Neural progenitor cell (in vitro differentiated cells): ENCODE measurements around the gene TRIM2. TPM values are rescaled to one million over a fixed set of nuclear protein-coding genes. Genes with fewer than 3 reads are reported as not detected.

Experiments used
- DNase-seq: peaks from one replicate; pipeline ENCODE4 v3.0.0-alpha.2; 2016; ENCODE audit warnings: low spot score
- H2AFZ ChIP-seq: fragments of 200-600 bp; sonication (generic); replicated peaks from 2 replicates; pipeline ENCODE4 v1.6.1; 2016; ENCODE audit warnings: antibody characterized with exemption
- H3F3A ChIP-seq: fragments of 200-600 bp; sonication (generic); 2 replicates; pipeline ENCODE4 v1.6.1; 2016; ENCODE audit warnings: antibody characterized with exemption, low read depth
- H3K27ac ChIP-seq: fragments of 200-600 bp; sonication (generic); 2 replicates; pipeline ENCODE4 v1.5.1; 2016; ENCODE audit warnings: mild to moderate bottlenecking
- H3K27me3 ChIP-seq: fragments of 200-600 bp; sonication (generic); 2 replicates; pipeline ENCODE4 v1.6.1; 2016; ENCODE audit warnings: mild to moderate bottlenecking, moderate library complexity
- H3K36me3 ChIP-seq: fragments of 200-600 bp; sonication (generic); 2 replicates; pipeline ENCODE4 v1.5.1; 2016
- H3K4me1 ChIP-seq: fragments of 200-600 bp; sonication (generic); 2 replicates; pipeline ENCODE4 v1.6.1; 2016; ENCODE audit warnings: mixed run types
- H3K4me2 ChIP-seq: fragments of 200-600 bp; sonication (generic); 2 replicates; pipeline ENCODE4 v1.6.1; 2016
- H3K4me3 ChIP-seq: fragments of 200-600 bp; sonication (generic); 2 replicates; pipeline ENCODE4 v1.5.1; 2016
- H3K79me2 ChIP-seq: fragments of 200-600 bp; sonication (generic); 2 replicates; pipeline ENCODE4 v1.6.1; 2016; ENCODE audit warnings: low read depth
- H3K9ac ChIP-seq: fragments of 200-600 bp; sonication (generic); 2 replicates; pipeline ENCODE4 v1.6.1; 2016
- H3K9me3 ChIP-seq: fragments of 200-600 bp; sonication (generic); 2 replicates; pipeline ENCODE4 v1.5.1; 2016; ENCODE audit warnings: low read depth
- H4K20me1 ChIP-seq: fragments of 200-600 bp; sonication (generic); 2 replicates; pipeline ENCODE4 v1.6.1; 2016; ENCODE audit warnings: low read depth
- H3K27ac Mint-ChIP-seq: 3 replicates; pipeline ENCODE4 v1.8.0; 2021; ENCODE audit warnings: mixed read lengths
- H3K27me3 Mint-ChIP-seq: 2 replicates; pipeline ENCODE4 v1.8.0; 2022; ENCODE audit warnings: low read depth, mild to moderate bottlenecking, inconsistent platforms, moderate library complexity, mixed read lengths; ENCODE audit not compliant: insufficient read depth
- H3K36me3 Mint-ChIP-seq: 3 replicates; pipeline ENCODE4 v1.8.0; 2021; ENCODE audit warnings: mixed read lengths
- H3K4me1 Mint-ChIP-seq: 3 replicates; pipeline ENCODE4 v1.8.0; 2021; ENCODE audit warnings: mixed read lengths
- H3K4me3 Mint-ChIP-seq: 3 replicates; pipeline ENCODE4 v1.8.0; 2021; ENCODE audit warnings: mild to moderate bottlenecking, moderate library complexity, mixed read lengths
- H3K9me3 Mint-ChIP-seq: 3 replicates; pipeline ENCODE4 v1.8.0; 2020; ENCODE audit warnings: mixed read lengths
- CTCF ChIP-seq: fragments of 200-600 bp; sonication (generic); IDR thresholded peaks from 2 replicates; pipeline ENCODE4 v1.5.1; 2017; ENCODE audit warnings: antibody characterized with exemption, mild to moderate bottlenecking
- EZH2 ChIP-seq: fragments of 200-600 bp; sonication (generic); IDR thresholded peaks from 2 replicates; pipeline ENCODE4 v1.6.1; 2017; ENCODE audit warnings: antibody characterized with exemption, mild to moderate bottlenecking, moderate library complexity
- EZH2phosphoT487 ChIP-seq: fragments of 200-600 bp; sonication (generic); IDR thresholded peaks from 2 replicates; pipeline ENCODE4 v1.6.1; 2017; ENCODE audit warnings: antibody characterized with exemption
- total RNA-seq: library from RNA; depleted of rRNA; stranded (reverse); fragments of >200 nt; gene quantifications from 2 replicates; pipeline ENCODE4 v1.2.3, GENCODE V29; 2015; ENCODE audit warnings: low replicate concordance

Gene TRIM2
- total RNA-seq, 1 donor from 2014 or later, result 87.6 TPM

DNA sequence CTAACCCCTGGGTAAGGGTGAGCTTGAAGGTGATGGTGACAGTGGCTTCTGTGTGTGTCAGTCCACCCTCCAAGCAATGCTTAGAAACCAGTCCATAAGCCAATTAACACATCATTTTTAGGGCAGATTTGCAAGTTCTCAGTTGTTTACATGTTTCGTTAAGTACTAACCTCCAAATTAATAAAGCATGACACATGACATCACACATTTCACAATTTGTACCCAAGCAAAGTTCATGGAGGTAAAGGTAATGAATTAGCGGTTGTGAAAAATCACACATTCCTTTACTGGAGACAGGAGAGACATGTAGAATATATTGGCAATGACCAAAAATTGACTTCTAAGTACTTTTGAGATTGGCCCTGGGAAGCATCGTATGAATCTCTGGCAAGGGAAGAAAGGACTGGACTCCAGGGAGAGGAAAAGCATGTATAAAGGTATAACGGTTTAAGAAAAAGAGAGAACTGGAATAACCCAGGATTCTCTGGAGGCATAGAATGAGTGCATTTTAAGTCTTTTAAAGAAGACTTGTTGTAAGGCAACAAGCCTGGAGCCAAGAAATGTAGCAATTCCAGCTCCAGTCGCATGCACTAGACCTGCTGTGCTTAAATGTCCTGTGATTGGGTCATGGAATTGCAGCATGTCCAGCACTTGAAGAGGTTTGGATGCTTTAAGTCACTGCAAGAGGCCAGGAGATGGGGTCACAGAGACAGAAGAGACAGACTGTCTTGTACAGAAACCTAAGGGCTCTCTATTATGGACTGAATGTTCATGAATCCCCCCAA is 34.1 kb downstream of the TRIM2 start:
- Histone ChIP-seq H3K9me3 (no peaks in the 10 kb centered on the region), H3K36me3 (no peaks in the 10 kb centered on the region), H4K20me1 (no peaks in the 10 kb centered on the region), H3K4me3 (no peak overlapping the region), H3K79me2 (no peaks in the 10 kb centered on the region), H3K4me2 (no peak overlapping the region), H3F3A (no peaks in the 10 kb centered on the region), H3K27ac (no peak overlapping the region), H2AFZ (no peak overlapping the region), H3K9ac (no peak overlapping the region), H3K4me1 (no peaks in the 10 kb centered on the region), H3K27me3 (no peaks in the 10 kb centered on the region)
- Mint-ChIP-seq H3K4me1 (peaks cover 56% of the 10 kb centered on the region), H3K9me3 (no peaks in the 10 kb centered on the region), H3K27ac (no peak overlapping the region), H3K27me3 (peaks cover 2% of the 10 kb centered on the region), H3K4me3 (no peak overlapping the region), H3K36me3 (peaks cover 22% of the 10 kb centered on the region)
- DNase-seq, result no peak
- no peak for TF ChIP-seq CTCF
- no peak for TF ChIP-seq EZH2phosphoT487
- no peak for TF ChIP-seq EZH2

DNA sequence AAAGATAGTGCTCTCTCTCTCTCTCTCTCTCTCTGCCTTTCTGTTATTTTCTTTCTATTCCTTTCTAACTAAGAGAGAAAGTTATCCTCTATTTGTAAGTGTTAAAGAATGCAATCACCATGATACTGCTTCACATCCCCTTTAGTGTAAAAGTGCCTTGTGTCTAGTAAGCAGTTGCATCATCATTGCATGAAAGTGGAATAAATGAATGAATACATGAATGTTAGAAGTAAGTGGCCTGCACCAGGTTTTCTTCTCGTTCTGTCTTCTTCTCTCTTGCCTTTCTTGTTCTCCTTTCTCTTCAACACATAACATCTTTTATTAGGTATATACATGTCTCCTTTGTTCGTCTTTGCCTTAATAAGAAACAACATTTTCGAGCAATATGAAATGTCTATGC is 35.2 kb downstream of the TRIM2 start:
- Mint-ChIP-seq H3K27ac (no peak overlapping the region), H3K4me3 (no peak overlapping the region), H3K9me3 (no peaks in the 10 kb centered on the region), H3K4me1 (peaks cover 51% of the 10 kb centered on the region), H3K36me3 (peaks cover 22% of the 10 kb centered on the region), H3K27me3 (peaks cover 2% of the 10 kb centered on the region)
- DNase-seq, result no peak
- Histone ChIP-seq H3K4me2 (no peak overlapping the region), H3K36me3 (no peaks in the 10 kb centered on the region), H3K27ac (no peak overlapping the region), H3K4me1 (no peaks in the 10 kb centered on the region), H3K79me2 (no peaks in the 10 kb centered on the region), H3F3A (no peaks in the 10 kb centered on the region), H2AFZ (no peak overlapping the region), H3K4me3 (no peak overlapping the region), H3K9ac (no peak overlapping the region), H4K20me1 (no peaks in the 10 kb centered on the region), H3K27me3 (no peaks in the 10 kb centered on the region), H3K9me3 (no peaks in the 10 kb centered on the region)
- TF ChIP-seq CTCF (no peak), EZH2phosphoT487 (no peak), EZH2 (no peak)

DNA sequence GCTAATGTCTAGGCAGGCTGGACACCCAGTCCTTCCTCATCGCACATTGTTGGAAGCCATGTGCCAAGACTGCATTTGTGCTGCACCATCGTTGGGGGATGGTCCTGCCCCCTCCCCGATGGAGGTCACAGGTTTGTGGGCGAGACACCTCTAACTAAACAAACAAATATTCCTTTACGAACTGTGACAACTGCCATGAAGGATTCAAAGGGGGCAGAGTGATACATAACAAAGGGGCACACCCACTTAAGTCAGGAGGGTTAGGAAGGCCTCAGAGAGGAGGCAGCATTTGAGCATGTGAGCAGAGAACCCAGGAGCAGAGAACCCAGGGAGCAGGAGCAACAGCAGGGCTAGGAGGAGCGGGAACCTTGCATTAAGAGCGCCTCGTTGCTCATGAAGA is 37.1 kb downstream of the TRIM2 start:
- no peaks in the 10 kb centered on the region for H3K27me3 ChIP-seq
- no peak overlapping the region for H3K9ac ChIP-seq
- H4K20me1 ChIP-seq, result no peaks in the 10 kb centered on the region
- Mint-ChIP-seq H3K27ac (peak overlapping the region; percentile 18), H3K4me3 (peak overlapping the region; percentile 21), H3K36me3 (peaks cover 22% of the 10 kb centered on the region), H3K4me1 (peaks cover 43% of the 10 kb centered on the region), H3K9me3 (no peaks in the 10 kb centered on the region), H3K27me3 (no peaks in the 10 kb centered on the region)
- DNase-seq, result no peak
- no peak for TF ChIP-seq EZH2phosphoT487
- no peak for TF ChIP-seq EZH2
- no peak for TF ChIP-seq CTCF
- no peak overlapping the region for H2AFZ ChIP-seq
- H3K79me2 ChIP-seq, result no peaks in the 10 kb centered on the region
- H3K36me3 ChIP-seq, result no peaks in the 10 kb centered on the region
- H3K27ac ChIP-seq, result no peak overlapping the region
- no peaks in the 10 kb centered on the region for H3K9me3 ChIP-seq
- no peak overlapping the region for H3K4me3 ChIP-seq
- no peaks in the 10 kb centered on the region for H3F3A ChIP-seq
- H3K4me1 ChIP-seq, result no peaks in the 10 kb centered on the region
- no peak overlapping the region for H3K4me2 ChIP-seq
